ENCODE measurements around the gene PKP4.

PKP4 gene

DNA sequence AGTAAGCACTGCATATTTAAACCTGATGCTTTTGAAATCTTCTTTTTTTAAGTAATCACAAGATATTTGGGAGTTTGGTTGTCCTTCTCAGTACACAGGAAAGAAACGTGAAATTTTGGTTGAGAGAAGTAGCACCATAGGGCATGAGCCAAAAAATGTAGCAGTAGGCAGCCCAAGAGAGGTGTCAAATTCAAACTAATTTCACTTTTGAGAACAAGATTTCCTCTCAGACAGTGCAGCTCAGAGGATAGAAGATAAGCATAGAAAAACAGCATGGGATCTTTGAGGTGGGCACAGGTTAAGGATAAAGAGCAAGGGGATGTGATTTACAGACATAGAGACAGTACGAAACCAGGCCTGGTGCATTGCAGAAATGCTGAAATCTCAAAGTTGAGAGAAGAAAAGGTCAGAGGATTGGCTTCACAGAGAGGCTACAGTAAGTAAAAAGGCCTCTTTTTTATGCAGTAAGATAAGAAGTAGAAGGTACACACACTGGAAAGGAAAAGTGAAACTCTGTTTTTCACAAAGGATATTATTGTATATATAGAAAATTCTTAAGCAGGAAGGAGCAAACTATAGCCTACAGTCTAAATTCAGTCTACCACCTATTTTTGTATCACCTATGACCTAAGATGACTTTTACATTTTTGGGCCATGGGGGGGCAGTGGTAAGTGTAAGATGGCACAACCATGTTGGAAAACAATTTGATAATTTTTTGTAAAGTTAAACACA lies 89.8 kb downstream of the PKP4 start:
- TF ChIP-seq POLR2AphosphoS5 (IDR thresholded peaks at IDR 0.05; ENCODE audit: borderline replicate concordance, low read depth, low read length) = no peak
- TF ChIP-seq FOXP2 (optimal IDR thresholded peaks at IDR 0.05; ENCODE audit: control extremely low read depth, extremely low read length, insufficient read depth) = no peak
- TF ChIP-seq EZH2 (IDR thresholded peaks at IDR 0.05) = no peak

DNA sequence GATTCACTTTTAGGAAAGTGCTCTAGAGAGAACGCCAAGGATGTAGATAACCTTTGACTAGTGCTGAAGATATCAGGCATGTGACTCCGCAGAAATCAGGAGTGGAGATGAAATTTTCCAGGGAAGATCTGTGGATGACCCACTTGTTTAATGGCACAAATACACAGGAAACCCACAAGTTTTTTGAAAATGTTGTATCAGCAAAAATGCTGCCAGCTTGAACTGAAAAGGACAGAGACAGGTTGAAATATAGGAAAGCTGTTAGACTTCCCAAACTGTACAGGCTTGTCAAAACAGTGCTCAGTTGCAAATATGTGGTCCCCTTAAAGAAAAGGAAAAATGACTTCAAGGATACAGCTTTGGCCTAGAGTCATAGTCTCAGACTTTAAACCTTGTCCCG lies 96.5 kb downstream of the PKP4 start:
- Histone ChIP-seq H3K9ac (ENCODE audit: insufficient read length) (no peak overlapping the region), H3K9me3 (ENCODE audit: low read depth, low read length) (no peaks in the 10 kb centered on the region), H3K27ac (no peak overlapping the region), H3K4me3 (no peak overlapping the region), H3K36me3 (ENCODE audit: insufficient read depth, low read length) (peaks cover 11% of the 10 kb centered on the region; the same call in 1 of the 2 replicates)
- DNase-seq (ENCODE audit: low read depth, low spot score) = no peak
- TF ChIP-seq EZH2 (IDR thresholded peaks at IDR 0.05) (no peak), POLR2AphosphoS5 (IDR thresholded peaks at IDR 0.05; ENCODE audit: borderline replicate concordance, low read depth, low read length) (no peak), FOXP2 (optimal IDR thresholded peaks at IDR 0.05; ENCODE audit: control extremely low read depth, extremely low read length, insufficient read depth) (no peak)

More for the DNA sequence above, 89.8 kb downstream of the PKP4 start:
- Histone ChIP-seq H3K27ac (no peak overlapping the region), H3K36me3 (ENCODE audit: insufficient read depth, low read length) (peaks cover 25% of the 10 kb centered on the region), H3K9ac (ENCODE audit: insufficient read length) (no peak overlapping the region), H3K4me3 (no peak overlapping the region), H3K9me3 (ENCODE audit: low read depth, low read length) (no peaks in the 10 kb centered on the region)
- DNase-seq (ENCODE audit: low read depth, low spot score) = no peak

DNA sequence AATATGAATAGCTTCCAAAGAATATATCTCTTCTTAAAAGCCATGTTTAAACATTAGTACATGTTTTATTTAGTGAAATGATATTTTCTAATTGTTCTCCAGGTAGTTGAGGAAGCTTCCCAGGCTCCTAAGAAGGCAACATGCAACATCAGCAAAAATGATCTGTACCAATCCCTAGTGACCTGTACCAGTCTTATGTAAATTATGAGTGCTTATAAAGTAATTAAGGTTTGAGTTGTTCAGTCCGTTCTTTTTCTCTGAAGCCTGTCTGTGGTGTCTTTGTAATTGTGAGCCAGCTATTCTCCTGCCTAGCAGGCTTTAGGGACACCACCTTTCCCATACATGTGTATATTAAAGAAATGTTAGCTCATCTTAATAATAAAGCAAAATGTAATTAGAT lies 98.2 kb downstream of the PKP4 start:
- Histone ChIP-seq H3K36me3 (ENCODE audit: insufficient read depth, low read length) (peaks cover 4% of the 10 kb centered on the region; the same call in 1 of the 2 replicates), H3K4me3 (no peak overlapping the region), H3K9ac (ENCODE audit: insufficient read length) (no peak overlapping the region), H3K27ac (no peak overlapping the region), H3K9me3 (ENCODE audit: low read depth, low read length) (no peaks in the 10 kb centered on the region)
- no peak for TF ChIP-seq FOXP2 (optimal IDR thresholded peaks at IDR 0.05; ENCODE audit: control extremely low read depth, extremely low read length, insufficient read depth)
- no peak for TF ChIP-seq EZH2 (IDR thresholded peaks at IDR 0.05)
- TF ChIP-seq POLR2AphosphoS5 (IDR thresholded peaks at IDR 0.05; ENCODE audit: borderline replicate concordance, low read depth, low read length) = no peak
- DNase-seq (ENCODE audit: low read depth, low spot score) = no peak

DNA sequence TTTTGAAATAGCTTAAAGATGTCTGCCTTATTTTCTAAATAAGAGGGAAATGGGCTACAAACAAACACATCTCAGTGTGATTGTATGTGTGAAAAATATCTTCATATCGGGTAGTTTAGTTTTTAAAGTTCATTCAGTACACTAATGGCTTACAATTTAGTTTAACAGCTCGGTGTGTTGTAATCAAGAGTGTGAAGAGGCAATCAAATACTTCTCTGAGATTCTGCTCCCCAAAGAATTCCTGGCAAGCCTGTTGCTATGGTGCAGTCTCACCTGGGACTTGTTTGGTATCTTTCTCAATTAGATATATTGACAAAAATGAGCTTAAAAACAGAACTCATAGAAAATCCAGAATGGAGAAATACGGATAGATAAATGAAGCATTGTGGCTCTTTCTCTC lies 99.4 kb downstream of the PKP4 start:
- no peak for TF ChIP-seq FOXP2 (optimal IDR thresholded peaks at IDR 0.05; ENCODE audit: control extremely low read depth, extremely low read length, insufficient read depth)
- no peak for TF ChIP-seq POLR2AphosphoS5 (IDR thresholded peaks at IDR 0.05; ENCODE audit: borderline replicate concordance, low read depth, low read length)
- no peak for TF ChIP-seq EZH2 (IDR thresholded peaks at IDR 0.05)
- no peak overlapping the region for H3K27ac ChIP-seq
- no peak for DNase-seq (ENCODE audit: low read depth, low spot score)
- H3K36me3 ChIP-seq (ENCODE audit: insufficient read depth, low read length) = peaks cover 4% of the 10 kb centered on the region; the same call in 1 of the 2 replicates
- H3K9ac ChIP-seq (ENCODE audit: insufficient read length) = no peak overlapping the region
- no peak overlapping the region for H3K4me3 ChIP-seq
- H3K9me3 ChIP-seq (ENCODE audit: low read depth, low read length) = no peaks in the 10 kb centered on the region

DNA sequence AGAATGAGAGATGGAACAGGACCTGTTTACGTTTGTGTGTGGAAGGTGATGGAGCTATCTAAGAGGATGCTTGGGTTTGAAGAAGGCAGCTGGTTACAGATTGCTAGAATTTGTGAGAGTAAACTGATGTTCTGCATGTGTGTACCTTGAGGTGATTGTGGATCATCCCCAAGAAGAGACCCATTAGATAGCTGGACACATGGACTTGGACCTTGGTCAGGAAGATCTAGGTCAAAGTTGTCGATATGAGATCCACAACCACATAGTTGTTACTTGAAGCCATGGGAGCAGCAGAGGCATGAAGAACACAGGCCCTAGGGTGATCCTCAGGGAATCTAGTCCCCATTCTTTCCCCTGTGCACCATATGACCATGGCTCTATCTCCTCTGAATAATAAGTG lies 101.0 kb downstream of the PKP4 start:
- H3K9me3 ChIP-seq (ENCODE audit: low read depth, low read length) = no peaks in the 10 kb centered on the region
- TF ChIP-seq EZH2 (IDR thresholded peaks at IDR 0.05) (no peak), POLR2AphosphoS5 (IDR thresholded peaks at IDR 0.05; ENCODE audit: borderline replicate concordance, low read depth, low read length) (no peak), FOXP2 (optimal IDR thresholded peaks at IDR 0.05; ENCODE audit: control extremely low read depth, extremely low read length, insufficient read depth) (no peak)
- no peaks in the 10 kb centered on the region for H3K36me3 ChIP-seq (ENCODE audit: insufficient read depth, low read length)
- no peak overlapping the region for H3K27ac ChIP-seq
- DNase-seq (ENCODE audit: low read depth, low spot score) = no peak
- H3K9ac ChIP-seq (ENCODE audit: insufficient read length) = no peak overlapping the region
- H3K4me3 ChIP-seq = no peak overlapping the region

DNA sequence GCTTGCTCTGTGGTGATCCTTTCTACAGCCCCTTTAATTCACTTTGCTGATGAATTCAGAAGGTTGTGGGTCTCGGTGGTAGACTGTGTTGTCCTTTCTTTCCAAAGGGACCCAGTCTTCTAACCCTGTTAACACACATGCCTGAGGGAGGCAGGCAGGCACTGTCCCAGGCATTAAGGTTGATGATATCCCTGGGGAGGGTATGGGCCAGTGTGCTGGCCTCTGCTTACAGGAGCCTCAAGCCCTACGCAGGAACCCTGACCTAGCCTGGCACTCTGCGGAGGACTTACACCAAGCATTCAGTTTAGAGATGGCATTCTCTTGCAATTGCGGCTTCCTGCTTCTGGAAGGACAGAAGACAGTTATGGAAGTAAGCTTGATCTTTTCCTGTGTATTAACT lies 102.5 kb downstream of the PKP4 start:
- no peak for DNase-seq (ENCODE audit: low read depth, low spot score)
- TF ChIP-seq FOXP2 (optimal IDR thresholded peaks at IDR 0.05; ENCODE audit: control extremely low read depth, extremely low read length, insufficient read depth) = no peak
- TF ChIP-seq EZH2 (IDR thresholded peaks at IDR 0.05) = no peak
- TF ChIP-seq POLR2AphosphoS5 (IDR thresholded peaks at IDR 0.05; ENCODE audit: borderline replicate concordance, low read depth, low read length) = no peak

DNA sequence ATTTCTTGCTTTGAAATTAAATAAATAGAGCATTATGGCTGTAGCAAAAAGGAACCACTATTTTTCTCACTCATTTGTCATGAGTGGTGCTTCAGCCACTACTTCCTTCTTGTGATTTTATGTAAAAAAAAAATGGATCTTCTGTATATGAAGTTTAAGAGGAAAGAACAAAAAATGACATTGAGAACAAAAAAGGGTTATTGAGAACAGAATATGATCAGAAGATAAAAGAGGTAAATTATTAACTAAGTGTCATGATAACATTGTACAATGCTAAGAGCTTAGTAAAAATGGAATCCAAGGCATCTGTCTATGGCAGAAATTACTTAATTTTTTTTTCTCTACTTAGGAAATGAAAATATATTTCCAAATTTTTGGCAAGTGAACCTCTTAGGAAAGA lies 103.5 kb downstream of the PKP4 start:
- TF ChIP-seq POLR2AphosphoS5 (IDR thresholded peaks at IDR 0.05; ENCODE audit: borderline replicate concordance, low read depth, low read length) (no peak), FOXP2 (optimal IDR thresholded peaks at IDR 0.05; ENCODE audit: control extremely low read depth, extremely low read length, insufficient read depth) (no peak), EZH2 (IDR thresholded peaks at IDR 0.05) (no peak)
- DNase-seq (ENCODE audit: low read depth, low spot score) = no peak
- Histone ChIP-seq H3K9ac (ENCODE audit: insufficient read length) (no peak overlapping the region), H3K9me3 (ENCODE audit: low read depth, low read length) (no peaks in the 10 kb centered on the region), H3K27ac (no peak overlapping the region), H3K36me3 (ENCODE audit: insufficient read depth, low read length) (no peaks in the 10 kb centered on the region), H3K4me3 (no peak overlapping the region)

More for the DNA sequence above, 102.5 kb downstream of the PKP4 start:
- no peak overlapping the region for H3K4me3 ChIP-seq
- no peak overlapping the region for H3K27ac ChIP-seq
- no peaks in the 10 kb centered on the region for H3K9me3 ChIP-seq (ENCODE audit: low read depth, low read length)
- H3K36me3 ChIP-seq (ENCODE audit: insufficient read depth, low read length) = no peaks in the 10 kb centered on the region
- H3K9ac ChIP-seq (ENCODE audit: insufficient read length) = no peak overlapping the region

DNA sequence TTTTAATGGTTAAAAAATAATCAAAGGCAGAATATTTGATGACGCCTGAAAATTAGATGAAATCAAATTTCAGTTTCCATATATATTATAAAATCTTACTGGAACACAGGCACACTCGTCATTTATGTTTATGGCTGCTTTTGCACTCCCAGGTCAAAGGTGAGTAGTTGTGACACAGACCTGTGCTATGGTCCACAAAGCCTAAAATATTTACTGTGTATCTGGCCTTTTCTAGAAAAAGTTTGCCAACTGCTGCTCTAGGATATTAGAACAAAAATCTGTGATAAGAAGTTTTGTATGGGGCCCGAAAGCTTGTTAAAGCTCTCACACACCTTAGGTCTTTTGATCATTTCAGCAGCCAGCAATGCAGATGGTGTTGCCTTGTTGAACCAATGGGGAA lies 104.3 kb downstream of the PKP4 start:
- no peak for DNase-seq (ENCODE audit: low read depth, low spot score)
- Histone ChIP-seq H3K27ac (no peak overlapping the region), H3K9me3 (ENCODE audit: low read depth, low read length) (no peaks in the 10 kb centered on the region), H3K4me3 (no peak overlapping the region), H3K36me3 (ENCODE audit: insufficient read depth, low read length) (no peaks in the 10 kb centered on the region), H3K9ac (ENCODE audit: insufficient read length) (no peak overlapping the region)
- TF ChIP-seq FOXP2 (optimal IDR thresholded peaks at IDR 0.05; ENCODE audit: control extremely low read depth, extremely low read length, insufficient read depth) (no peak), POLR2AphosphoS5 (IDR thresholded peaks at IDR 0.05; ENCODE audit: borderline replicate concordance, low read depth, low read length) (no peak)

DNA sequence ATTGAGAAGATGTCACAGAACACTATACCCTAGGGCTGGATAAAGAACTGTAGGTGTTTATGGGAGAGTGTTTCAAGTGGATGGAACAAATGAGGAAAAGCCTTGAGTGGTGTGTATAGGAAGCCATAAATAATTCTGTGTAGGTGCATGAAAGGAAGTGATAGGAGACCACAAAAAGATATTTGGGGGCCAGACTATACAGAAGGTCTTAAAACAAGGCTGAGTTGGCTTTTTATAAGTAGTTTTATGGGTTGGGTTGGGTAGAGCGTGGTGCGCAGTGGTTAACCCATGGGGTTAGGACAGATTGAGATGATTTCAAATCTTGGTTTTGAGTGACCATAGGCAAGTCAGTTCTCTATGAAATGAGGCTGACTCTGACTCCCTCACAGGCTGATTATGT lies 110.5 kb downstream of the PKP4 start:
- no peaks in the 10 kb centered on the region for H3K9me3 ChIP-seq (ENCODE audit: low read depth, low read length)
- DNase-seq (ENCODE audit: low read depth, low spot score) = no peak
- no peak overlapping the region for H3K4me3 ChIP-seq
- H3K27ac ChIP-seq = no peak overlapping the region
- H3K9ac ChIP-seq (ENCODE audit: insufficient read length) = no peak overlapping the region
- no peaks in the 10 kb centered on the region for H3K36me3 ChIP-seq (ENCODE audit: insufficient read depth, low read length)
- TF ChIP-seq FOXP2 (optimal IDR thresholded peaks at IDR 0.05; ENCODE audit: control extremely low read depth, extremely low read length, insufficient read depth) (no peak), EZH2 (IDR thresholded peaks at IDR 0.05) (no peak), POLR2AphosphoS5 (IDR thresholded peaks at IDR 0.05; ENCODE audit: borderline replicate concordance, low read depth, low read length) (no peak)
